Coronary artery (tissue), 2 donors: ENCODE measurements around the gene ALPK3.

Source experiments
- DNase-seq: peaks from one replicate; pipeline ENCODE4 v3.0.0-alpha.2; 2017; ENCODE audit warnings: low spot score
- H3K27ac ChIP-seq, 2 donors: fragments of 200-600 bp; sonication (generic); one replicate each; pipeline ENCODE4 v1.5.1; 2016 to 2019
- H3K4me3 ChIP-seq: fragments of 200-600 bp; sonication (generic); 2 replicates; pipeline ENCODE4 v1.5.1; 2016; ENCODE audit warnings: mild to moderate bottlenecking, moderate library complexity
- TF ChIP-seq, protein P1 (sequence below): fragments of 200-600 bp; sonication (generic); IDR thresholded peaks from one replicate; pipeline ENCODE4 v1.5.1; 2019; ENCODE audit warnings: antibody characterized with exemption

Gene ALPK3

GRCh38 chr15:84817466-84818081 is 418 bp downstream of the ALPK3 start:
- peak overlapping the region; percentile 71 for H3K4me3 ChIP-seq
- peak overlapping the region; percentile 96 to 99 for H3K27ac ChIP-seq
- peak; percentile 75 for DNase-seq
- TF ChIP-seq, protein P1, sequence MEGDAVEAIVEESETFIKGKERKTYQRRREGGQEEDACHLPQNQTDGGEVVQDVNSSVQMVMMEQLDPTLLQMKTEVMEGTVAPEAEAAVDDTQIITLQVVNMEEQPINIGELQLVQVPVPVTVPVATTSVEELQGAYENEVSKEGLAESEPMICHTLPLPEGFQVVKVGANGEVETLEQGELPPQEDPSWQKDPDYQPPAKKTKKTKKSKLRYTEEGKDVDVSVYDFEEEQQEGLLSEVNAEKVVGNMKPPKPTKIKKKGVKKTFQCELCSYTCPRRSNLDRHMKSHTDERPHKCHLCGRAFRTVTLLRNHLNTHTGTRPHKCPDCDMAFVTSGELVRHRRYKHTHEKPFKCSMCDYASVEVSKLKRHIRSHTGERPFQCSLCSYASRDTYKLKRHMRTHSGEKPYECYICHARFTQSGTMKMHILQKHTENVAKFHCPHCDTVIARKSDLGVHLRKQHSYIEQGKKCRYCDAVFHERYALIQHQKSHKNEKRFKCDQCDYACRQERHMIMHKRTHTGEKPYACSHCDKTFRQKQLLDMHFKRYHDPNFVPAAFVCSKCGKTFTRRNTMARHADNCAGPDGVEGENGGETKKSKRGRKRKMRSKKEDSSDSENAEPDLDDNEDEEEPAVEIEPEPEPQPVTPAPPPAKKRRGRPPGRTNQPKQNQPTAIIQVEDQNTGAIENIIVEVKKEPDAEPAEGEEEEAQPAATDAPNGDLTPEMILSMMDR = no peak

GRCh38 chr15:84818261-84819131 is 1.3 kb downstream of the ALPK3 start:
- Histone ChIP-seq H3K27ac (peak overlapping the region; percentile 96 to 99), H3K4me3 (peak overlapping the region; percentile 71)
- TF ChIP-seq, protein P1 = no peak
- DNase-seq = peak; percentile 74

GRCh38 chr15:84819291-84819768 is 2.2 kb downstream of the ALPK3 start:
- DNase-seq = peak; percentile 80
- TF ChIP-seq, protein P1 = no peak
- H3K27ac ChIP-seq = peak overlapping the region; percentile 96 to 99
- peak overlapping the region; percentile 71 for H3K4me3 ChIP-seq

DNA sequence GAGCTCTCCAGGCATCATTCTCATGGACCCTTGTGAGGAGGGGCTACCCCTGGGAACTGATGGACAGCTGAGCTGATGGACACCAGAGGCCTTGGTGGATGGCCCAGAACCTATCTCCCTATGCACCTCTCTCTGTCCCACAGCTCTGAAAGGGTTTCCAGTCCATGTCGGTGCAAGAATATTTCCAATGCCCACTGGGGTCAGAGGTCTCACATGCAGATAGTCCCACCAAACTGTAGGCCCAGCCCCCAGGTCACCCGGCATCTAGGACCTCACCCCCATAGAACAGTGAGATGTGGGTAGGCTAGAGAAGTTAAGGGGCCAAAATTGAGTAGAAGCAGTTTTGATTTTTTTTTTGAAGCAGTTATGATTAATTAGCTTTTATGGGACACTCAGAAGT is 2.6 kb downstream of the ALPK3 start:
- no peak for DNase-seq
- peak overlapping the region; percentile 96 to 99 for H3K27ac ChIP-seq
- peak overlapping the region; percentile 71 for H3K4me3 ChIP-seq
- TF ChIP-seq, protein P1 = no peak

GRCh38 chr15:84821501-84822021 is 4.4 kb downstream of the ALPK3 start:
- Histone ChIP-seq H3K27ac (peak overlapping the region; percentile 39 to 40), H3K4me3 (no peak overlapping the region)
- DNase-seq = no peak
- TF ChIP-seq, protein P1 = no peak

- peak overlapping the region; percentile 39 to 40 for H3K27ac ChIP-seq
- TF ChIP-seq, protein P1 = no peak
- no peak overlapping the region for H3K4me3 ChIP-seq
- DNase-seq = peak; percentile 24
These were observed 5.6 kb downstream of the ALPK3 start for GRCh38 chr15:84822653-84823281.
